KOPT-K1 (cell line): ENCODE data around the gene RAET1L.
"Not testable (repeated sequence)": the region's sequence is repeated elsewhere in the genome, so short reads cannot be mapped to it uniquely, and the experiment has no call there.

Experiments used
- H3K27ac ChIP-seq: fragments of 200-600 bp; sonication (generic); 2 replicates; pipeline ENCODE4 v1.5.1; 2016; ENCODE audit warnings: antibody characterized with exemption, mild to moderate bottlenecking, low read depth, low read length; ENCODE audit not compliant: poor library complexity, severe bottlenecking
- H3K36me3 ChIP-seq: fragments of 200-600 bp; sonication (generic); 2 replicates; pipeline ENCODE4 v1.5.1; 2017; ENCODE audit warnings: antibody characterized with exemption, mild to moderate bottlenecking, low read length, moderate library complexity; ENCODE audit not compliant: insufficient read depth
- H3K9me3 ChIP-seq: fragments of 200-600 bp; sonication (generic); 2 replicates; pipeline ENCODE4 v1.5.1; 2017; ENCODE audit warnings: antibody characterized with exemption, low read length, mild to moderate bottlenecking; ENCODE audit not compliant: insufficient read depth, poor library complexity, severe bottlenecking

The RAET1L gene

GRCh38 chr6:149974394-149974793 lies 50.9 kb downstream of the RAET1L start:
- not testable (repeated sequence) for H3K9me3 ChIP-seq, H3K27ac ChIP-seq, H3K36me3 ChIP-seq

- Histone ChIP-seq H3K9me3 (peaks cover 3% of the 10 kb centered on the region), H3K27ac (no peak overlapping the region), H3K36me3 (0 out of 2 replicates have a peak, but pooled peaks cover 3% of the 10 kb centered on the region)
These were observed 55.7 kb downstream of the RAET1L start for GRCh38 chr6:149969635-149970034.

GRCh38 chr6:149968909-149969308 lies 56.4 kb downstream of the RAET1L start:
- H3K27ac ChIP-seq, H3K36me3 ChIP-seq, H3K9me3 ChIP-seq: not testable (repeated sequence)
